Activated CD4-positive, alpha-beta T cell treated with anti-CD3 and anti-CD28 coated beads for 4 hours (primary cell): ENCODE data around the gene GOSR1.
"Not testable (repeated sequence)": the region's sequence is repeated elsewhere in the genome, so short reads cannot be mapped to it uniquely, and the experiment has no call there.

ENCODE experiments used
- DNase-seq, 2 donors: peaks; one replicate each; pipeline ENCODE4 v3.0.0-alpha.2; 2020

The GOSR1 gene

DNA sequence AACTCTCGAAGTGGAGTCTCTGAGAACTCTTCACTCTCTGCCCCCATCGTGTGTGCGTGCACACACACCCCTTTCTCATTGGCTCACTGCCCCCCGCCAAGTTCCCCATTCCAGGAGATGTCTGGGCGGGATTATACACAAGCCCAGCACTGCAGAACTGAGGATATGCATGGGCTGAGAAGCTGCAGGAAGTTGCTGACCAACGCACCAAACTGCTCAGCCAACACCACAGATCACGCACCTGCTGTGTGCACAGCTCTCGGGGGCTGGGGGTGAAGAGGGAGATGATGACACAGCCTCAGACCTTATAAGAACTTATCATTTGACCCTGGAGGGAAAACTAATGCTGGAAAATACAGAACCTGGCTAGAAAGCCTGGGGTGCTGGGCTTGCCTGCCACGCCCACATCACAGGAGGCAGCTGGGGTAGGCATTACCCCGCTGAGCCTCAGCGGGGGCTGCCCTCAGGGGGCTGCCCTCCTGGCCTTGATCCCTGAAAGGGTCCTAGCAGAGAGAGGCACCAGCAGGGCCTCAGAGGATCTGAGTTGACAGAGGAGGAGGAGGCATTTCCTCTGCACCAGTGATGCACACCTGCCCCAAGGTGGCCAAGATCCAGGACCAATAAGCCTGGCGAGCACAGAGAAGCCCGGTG is 87.3 kb downstream of the GOSR1 start:
- DNase-seq = not testable (repeated sequence)

DNA sequence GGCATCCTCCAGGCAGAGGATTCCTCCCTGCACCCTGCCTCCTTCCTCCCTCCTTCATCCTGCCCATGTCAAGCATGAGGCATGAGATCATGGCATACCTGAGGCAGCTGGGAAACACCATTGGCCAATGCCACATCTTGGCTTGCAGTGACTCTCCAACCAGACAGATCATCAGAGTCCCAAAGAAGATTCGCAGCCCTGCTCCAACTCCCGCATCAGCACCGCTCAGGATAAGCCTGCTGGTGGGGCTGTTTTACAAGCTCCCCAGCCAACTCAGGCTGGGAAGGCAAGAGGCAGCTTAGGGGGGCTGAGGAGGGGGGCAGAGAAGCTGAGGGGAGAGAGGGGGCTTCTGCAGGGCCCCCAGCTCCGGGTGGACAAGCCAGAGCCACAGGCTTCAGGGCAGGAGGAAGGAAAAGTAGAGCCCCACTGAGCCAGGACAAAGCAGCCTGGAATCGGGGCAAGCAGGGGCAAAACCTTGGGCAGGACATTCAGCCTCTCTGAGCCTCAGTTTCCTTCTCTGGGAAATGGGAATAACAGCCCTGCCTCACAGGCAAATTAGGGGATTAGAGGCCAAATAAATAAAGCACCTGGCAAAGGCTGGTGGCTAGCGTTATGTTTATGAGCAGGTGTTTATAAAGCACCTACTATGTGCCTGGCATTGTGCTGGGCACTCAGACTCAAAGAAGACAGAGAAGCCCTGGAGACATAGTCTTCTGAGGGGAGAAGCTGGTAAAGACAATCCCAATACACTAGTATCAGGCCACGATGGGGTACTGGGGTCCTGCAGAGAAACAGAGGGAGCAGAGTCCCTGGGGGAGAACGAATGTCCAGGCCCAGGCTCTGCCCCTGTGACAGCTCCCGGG is 88.1 kb downstream of the GOSR1 start:
- no peak for DNase-seq

DNA sequence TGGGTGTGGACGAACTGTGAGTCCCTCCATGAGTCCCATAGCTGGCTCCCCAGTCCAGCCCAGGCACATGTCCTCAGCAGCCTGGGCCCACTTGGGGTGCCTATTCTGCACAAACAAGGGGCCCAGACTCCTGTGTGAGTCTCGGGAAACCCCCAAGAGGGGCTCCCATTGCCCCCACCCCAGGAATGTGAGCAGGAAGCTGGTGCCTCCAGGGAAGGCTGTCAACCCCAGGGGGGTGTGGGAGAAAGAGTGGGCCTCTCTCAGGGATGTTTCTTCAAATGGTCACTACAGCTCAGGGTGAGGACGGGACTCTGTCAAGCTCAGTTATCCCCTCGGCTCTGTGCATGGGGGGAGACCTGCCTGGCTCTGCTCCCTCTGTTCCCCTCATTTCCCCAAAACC is 88.9 kb downstream of the GOSR1 start:
- DNase-seq = not testable (repeated sequence)

DNA sequence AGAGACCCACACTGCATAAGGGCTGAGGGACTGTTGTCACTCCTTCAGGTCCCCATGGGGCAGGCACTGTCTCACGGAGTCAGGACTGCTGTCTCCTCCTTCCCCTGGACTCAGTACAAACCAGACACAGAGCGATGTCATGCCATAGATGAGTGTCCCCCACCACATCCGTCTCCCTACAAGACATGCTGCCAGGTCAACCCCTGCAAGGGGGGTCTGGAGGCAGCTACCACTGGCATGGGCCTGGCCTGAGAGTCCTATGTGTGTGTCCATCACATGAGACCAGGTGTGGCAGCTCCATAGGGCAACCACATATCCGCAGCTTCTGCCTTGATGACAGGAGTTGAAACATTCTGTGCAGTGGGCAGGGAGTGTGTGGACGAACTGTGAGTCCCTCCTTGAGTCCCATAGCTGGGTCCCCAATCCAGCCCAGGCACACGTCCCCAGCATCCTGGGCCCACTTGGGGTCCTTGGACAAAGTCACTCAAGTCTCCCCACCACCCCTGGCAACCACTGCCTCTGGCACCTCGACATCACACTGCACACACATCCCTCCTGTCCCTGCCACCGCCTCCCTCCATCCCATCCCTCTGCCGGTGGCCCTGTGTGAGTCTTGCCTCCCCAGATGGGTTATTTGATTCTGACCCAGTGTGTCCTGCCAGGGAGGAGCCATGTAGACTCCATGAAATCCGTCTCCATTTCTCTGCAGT is 89.5 kb downstream of the GOSR1 start:
- not testable (repeated sequence) for DNase-seq

DNA sequence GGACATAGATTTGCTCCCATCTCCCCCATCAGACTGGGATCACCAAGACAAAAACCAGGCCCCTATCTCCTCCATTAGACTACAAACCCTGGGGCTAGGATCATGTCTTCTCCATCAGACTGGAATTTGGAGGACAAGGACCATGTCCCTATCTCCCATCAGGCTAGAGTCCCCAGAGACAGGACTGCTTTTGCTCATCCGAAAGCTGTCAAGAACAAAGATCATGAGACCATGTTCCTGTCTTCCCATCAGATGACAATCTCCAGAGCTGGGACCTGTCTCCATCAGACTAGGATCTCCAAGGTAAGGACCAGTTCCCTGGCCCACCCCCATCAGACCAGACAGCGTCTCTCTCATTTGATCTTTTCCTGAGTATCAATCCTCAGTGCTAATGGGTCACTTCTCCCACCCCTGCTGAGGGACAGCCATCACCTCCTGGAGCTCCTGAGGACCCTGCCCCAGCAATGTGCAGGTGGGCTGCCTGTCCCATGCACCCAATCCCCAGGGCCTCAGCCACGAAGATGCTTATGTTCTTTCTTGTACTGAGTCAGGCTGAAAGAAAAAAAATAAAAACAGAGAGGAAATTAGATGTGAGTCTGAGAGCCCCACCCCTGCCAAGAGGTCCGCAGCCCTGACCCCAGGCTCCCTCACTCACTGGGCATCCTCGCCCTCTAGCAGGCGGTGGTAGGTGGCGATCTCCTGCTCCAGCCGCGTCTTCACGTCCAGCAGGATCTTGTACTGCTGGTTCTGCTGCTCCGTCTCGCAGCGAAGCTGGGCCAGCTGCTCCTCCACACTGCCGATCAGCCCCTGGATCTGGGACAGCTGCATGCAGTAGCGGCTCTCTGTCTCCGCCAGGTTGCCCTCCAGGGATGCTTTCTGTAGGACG is 90.3 kb downstream of the GOSR1 start:
- DNase-seq = no peak

DNA sequence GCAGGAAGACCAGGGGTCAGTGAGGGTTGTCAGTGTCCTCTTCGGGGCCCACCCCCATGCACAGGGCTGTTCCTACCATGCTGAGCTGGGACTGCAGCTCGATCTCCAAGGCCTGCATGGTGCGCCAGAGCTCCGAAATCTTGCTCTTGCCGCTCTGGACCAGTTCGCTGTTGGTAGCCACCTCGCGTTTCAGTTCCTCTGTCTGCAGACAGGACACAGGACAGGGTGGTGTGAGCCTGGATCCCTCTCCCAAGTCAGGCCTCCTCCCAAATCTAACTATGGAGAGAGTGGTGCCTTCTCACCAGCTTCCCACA is 90.9 kb downstream of the GOSR1 start:
- no peak for DNase-seq

DNA sequence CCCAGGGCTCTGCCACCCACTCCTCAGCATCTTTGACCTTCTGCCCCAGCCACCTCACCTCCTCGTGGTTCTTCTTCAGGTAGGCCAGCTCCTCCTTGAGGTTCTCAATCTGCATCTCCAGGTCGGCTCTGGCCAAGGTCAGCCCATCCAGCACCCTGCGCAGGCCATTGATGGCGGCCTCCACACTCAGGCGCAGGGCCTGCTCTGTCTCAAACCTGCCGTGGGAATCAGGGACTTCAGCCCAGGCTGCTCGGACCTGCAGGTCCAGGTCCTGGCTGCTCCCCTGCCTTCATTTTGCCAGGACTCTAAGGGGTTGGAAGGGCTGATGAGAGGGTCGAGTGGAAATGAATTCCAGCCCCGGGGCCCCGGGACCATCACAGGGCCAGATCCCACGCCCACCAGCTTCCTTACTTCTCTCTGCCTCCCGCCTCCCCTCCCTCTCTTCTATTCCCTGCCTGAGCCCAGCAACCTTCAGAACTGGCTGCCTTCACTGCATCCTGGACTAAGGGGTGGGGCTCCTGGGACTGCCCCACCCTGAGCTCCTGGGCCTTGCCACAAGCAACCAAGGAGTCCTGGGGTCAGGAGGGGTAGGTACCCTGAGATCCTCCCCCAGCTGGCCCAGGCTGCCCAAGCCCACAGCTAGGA is 92.4 kb downstream of the GOSR1 start:
- DNase-seq = not testable (repeated sequence)

DNA sequence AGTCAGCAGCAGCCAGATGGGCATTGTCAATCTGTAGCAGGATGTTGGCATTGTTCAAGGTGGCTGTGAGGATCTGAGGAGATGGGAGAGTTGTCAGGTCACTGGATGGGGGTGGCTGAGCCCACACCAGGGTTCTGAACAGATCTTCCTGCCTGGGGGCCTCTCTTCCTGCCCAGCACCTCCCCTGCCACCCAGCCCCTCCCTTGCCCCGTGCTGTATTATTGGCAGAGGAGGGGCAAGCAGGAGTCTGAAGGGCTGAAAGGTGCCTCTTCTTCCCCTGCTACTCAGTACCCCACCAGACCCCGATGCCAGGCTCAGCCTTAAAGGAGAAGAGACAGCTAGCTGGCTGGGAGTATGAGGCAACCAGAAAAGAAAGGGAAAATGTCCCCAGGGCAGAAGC is 93.0 kb downstream of the GOSR1 start:
- no peak for DNase-seq

DNA sequence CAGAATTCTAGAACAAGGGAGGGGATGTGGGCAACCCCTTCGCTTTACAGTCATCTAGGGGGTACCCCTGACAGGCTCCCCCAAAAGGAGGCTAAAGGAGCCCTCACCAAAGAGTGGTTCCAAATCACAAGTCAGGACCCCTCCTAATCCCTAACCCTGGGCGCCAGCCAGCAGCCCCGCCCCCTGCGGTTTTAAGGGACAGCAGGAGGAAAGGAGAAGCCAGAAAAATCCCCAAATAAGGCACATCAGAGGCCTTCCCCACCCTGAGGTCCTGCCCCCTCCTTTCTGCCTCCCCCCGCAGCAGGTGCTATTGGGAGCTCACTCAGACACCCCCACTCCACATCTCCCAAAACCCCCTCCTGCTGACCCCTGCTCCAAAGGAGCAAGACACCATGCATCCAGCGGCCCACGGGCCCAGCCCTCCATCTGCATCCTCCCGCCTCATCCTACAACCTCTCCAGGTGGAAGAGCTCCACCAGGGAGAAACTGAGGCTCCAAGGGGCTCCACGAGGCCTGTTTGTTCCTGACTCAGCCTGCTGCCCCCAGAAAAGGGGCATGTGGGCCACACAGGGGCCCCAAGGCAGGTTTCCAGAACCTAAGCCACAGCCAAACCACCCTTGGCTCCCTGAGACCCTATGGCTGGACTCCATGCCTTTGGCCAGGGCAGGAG is 93.5 kb downstream of the GOSR1 start:
- DNase-seq = no peak

DNA sequence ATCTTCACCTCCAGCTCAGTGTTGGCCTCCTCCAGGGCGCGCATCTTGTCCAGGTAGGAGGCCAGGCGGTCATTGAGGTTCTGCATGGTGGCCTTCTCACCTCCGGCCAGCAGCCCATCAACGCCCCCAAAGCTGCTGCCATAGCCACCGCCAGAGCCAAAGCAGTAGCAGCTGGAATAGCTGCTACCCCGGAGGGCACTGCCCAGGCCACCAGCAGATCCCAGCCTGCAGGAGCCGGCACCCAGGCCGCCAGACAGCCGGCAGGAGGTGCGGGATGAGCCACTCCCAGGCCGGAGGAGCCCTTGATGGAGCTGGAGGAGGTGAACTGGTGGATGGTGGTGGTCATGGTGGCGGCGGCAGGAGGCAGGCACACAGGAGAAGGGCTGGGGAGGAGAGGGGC is 94.2 kb downstream of the GOSR1 start:
- DNase-seq = not testable (repeated sequence)

DNA sequence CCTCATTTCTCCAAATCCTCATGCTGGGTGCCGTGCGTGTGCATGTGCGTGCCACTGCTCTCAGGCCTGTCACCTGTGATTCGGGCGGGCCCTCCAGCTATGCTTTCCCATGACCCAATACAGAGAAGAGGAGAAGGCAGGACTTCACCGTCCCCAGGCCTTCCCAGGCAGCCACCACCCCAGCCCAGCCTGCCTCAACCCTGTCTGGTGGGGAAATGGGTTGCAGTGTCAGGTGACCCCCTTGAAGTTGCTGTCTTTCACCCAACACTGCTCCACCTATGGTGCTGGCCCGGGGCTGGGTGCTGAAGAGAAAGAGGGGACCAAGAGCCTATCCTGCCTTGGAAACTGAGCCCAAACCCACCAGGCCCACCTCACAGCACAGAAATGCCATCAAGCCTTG is 94.7 kb downstream of the GOSR1 start:
- DNase-seq = no peak

DNA sequence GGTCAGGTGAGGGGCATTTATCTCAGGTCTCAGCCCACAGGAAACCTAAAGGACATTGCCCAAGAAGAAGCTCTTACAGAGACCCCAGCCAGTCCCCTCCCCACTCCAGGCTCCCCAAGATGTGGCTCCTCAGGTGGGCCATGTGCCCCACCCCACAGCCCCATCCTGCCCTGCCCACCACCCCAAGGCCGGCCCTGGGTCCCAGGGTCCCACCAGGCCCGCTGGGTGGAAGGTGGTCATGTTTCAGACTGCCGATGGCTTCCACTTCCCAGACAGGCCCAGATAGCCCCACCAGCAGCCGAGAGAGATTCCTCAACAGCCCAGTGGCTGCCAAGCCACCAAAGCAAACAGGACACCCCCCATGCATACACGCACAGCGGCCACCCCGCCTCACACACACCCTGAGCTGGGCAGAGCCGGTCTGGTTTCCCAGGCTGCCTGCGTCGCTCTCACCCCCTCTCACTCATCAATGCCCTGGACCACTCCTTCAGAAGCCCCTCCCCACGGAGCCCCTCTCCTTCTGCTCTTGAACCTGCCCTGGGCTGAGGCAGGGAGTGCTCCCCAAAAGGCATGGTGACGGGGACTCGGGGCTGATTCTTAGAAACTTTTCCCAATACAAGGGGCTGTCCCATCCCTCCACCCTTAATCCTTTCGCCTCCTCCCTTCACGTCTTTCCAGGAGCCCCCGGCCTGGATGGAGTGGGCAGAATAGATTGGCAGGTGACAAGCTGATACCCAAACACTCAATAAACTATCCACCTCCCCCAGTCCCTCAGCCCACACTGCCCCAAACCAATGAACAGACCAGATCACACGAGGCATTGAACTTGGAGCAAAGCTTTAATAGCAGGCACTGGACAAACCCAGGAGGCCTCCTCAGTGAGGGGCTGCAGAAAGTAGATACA is 95.7 kb downstream of the GOSR1 start:
- DNase-seq = not testable (repeated sequence)

DNA sequence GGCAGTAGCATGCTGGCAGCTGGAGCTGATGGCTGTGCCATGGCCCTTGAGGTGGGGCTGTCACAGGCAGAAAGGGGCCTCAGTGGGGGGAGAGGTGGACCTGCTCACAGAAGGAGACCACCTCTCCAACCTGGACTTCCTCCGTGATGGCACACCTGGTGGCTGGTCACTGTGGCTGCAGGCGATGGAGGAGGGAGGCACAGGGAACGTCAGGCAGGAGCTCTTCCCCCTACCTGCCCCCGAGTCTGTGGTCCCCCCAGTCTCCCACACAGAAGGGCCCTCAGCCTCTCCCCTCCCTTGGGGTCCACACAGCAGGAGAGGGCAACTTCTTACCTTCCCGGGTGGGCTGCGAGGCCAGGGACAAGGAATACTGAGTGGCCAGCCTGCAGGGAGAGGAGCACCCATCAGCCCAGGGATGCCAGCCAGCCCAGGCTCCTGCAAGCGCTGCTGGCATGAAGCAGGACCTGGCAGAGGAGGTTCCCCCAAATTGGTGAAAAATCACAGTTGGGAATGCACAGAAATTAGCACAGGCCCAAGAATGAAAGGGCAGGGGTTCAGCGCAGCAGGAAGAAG is 96.5 kb downstream of the GOSR1 start:
- no peak for DNase-seq

DNA sequence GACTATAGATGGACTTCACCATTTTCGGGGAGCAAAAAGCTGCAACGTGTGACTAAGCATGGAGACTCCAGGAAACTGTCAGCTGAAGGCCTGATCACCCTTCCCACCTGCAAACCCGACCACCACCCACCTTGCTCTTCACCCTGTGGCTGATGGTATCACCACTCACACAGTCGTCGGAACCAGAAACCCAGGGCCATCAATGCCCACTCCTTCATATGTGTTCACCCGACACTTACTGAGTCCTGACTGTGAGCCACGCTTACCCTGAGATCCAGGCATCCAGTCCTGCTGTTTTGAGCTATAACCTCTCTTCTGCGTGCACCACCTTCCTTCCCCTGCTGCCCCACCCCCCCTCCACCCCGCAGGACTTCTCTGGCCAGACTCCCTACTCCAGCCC is 97.1 kb downstream of the GOSR1 start:
- DNase-seq = not testable (repeated sequence)

DNA sequence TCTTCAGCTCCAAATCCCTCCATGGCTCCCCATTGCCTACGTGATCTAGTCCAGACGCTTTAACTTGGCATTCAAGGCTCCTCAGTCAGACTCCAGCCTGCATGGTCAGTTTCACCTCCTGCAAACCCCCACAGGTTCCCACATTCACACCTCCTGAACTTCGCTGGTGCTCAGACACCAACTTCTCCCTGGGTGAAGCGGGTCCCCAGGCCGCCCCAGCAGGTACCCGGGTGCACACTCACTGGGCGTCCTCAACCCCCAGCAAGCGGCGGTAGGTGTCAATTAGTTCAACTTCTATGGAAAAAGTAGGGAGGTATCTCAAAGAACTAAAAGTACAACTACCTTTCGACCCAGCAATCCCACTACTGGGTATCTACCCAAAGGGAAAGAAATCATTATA is 97.6 kb downstream of the GOSR1 start:
- not testable (repeated sequence) for DNase-seq

DNA sequence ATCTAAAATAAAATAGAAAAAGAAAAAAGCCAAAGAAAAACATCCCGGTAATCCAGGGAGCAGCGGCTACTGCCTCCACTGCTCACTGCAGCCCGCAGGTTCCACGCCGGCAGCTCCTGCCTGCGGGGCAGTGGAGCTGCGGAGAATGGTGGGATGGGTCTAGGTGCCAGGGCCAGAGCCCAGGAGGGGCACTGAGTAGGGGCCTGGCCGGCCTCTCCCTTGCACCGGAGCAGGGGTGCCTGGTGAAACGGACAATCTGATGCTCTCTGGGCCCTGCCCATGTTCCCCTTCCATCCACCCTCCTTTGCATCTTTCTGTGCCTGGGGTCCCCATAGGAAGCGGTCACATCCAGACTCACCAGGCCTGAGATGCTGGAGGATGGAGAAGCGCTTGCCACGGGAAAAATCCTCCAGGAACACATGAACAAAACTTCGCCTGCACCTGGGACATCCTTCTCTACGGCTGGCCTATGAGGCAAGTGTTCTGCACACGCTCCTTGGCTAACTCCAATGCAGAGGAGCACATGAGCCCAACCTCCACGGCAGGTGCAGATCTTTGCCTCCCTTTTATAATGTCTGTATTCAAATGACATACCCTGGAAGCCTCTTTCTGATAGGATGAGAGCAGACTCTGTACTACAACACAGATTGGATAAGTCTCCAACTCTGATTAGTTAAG is 98.6 kb downstream of the GOSR1 start:
- DNase-seq = not testable (repeated sequence)

DNA sequence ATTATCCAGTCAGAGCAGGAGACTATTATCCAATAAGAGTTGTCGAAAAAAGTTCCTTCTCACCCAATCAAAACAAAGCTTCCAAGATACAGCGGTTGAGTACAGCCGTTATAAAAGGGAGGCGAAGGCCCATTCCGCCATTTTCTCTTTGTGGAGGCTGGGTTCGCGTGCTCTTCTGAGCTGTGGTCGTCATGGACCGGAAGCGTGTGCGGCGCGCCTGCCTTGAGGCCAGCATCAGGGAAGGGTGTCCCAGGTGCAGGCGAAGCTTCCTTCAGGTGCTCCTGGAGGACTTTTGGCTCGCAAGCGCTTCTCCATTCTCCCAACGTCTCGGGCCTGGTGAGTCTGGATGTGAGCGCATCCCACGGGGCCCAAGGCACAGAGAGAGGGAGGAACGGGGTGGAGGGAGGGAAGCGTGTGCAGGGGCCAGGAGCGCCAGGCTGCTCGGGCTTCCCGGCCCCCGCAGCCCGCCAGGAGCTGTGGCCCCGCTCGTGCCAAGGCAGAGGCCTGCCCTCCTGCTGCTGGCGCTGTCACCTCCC is 99.2 kb downstream of the GOSR1 start:
- no peak for DNase-seq
